ENCODE results near the gene CD200R1L.

DNA sequence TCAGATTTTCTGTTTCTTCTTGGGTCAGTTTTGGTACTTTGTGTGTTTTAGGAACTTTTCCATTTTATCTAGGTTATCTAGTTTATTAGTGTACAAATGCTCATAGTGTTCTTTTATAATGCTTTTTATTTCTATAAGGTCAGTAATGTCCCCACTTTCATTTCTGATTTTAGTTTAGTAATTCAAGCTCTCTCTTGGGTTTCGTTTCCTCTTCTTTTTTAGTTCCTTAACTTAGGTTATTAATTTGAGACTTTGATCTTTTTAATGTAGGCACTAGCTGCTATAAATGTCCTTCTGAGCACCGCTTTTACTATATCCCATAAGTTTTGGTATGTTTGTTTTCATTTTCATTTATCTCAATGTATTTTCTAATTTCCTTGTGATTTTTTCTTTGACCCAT, 27.0 kb upstream of the CD200R1L start:
- TF ChIP-seq POLR2A (IDR thresholded peaks at IDR 0.05), result no peak
- TF ChIP-seq, protein P1, sequence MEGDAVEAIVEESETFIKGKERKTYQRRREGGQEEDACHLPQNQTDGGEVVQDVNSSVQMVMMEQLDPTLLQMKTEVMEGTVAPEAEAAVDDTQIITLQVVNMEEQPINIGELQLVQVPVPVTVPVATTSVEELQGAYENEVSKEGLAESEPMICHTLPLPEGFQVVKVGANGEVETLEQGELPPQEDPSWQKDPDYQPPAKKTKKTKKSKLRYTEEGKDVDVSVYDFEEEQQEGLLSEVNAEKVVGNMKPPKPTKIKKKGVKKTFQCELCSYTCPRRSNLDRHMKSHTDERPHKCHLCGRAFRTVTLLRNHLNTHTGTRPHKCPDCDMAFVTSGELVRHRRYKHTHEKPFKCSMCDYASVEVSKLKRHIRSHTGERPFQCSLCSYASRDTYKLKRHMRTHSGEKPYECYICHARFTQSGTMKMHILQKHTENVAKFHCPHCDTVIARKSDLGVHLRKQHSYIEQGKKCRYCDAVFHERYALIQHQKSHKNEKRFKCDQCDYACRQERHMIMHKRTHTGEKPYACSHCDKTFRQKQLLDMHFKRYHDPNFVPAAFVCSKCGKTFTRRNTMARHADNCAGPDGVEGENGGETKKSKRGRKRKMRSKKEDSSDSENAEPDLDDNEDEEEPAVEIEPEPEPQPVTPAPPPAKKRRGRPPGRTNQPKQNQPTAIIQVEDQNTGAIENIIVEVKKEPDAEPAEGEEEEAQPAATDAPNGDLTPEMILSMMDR (IDR thresholded peaks at IDR 0.05), result no peak
